K562 (cell line): ENCODE measurements around the gene DHCR24. TPM values are rescaled to one million over a fixed set of nuclear protein-coding genes. Genes with fewer than 3 reads are reported as not detected.

Source experiments
- ATAC-seq: fragments of 200-7000 bp; cut with Tn5 transposase; 3 replicates; pipeline ENCODE4 v1.9.1; 2020; ENCODE audit warnings: moderate library complexity
- BruUV-seq: library from RNA; stranded (reverse); fragments of 400-500 nt; replicated peaks from 2 replicates; lab custom pipeline; 2021; lab: Mats Ljungman, UMichigan
- CTCF ChIA-PET: fragments of 300-600 bp; formaldehyde crosslinking; extraction: SDS; loops from one replicate; lab custom pipeline; 2021; ENCODE audit warnings: low intra/inter-chr PET ratio; lab: Yijun Ruan, JAX
- POLR2A ChIA-PET: fragments of 300-600, 350-650 bp; sonication (Branson Sonifier 250); formaldehyde crosslinking; extraction: SDS; loops from one replicate; lab custom pipeline; 2021; ENCODE audit warnings: antibody characterized with exemption, inconsistent platforms; lab: Yijun Ruan, JAX
- DNase-seq, 4 experiments: peaks; one replicate each; pipeline versions ENCODE4 v3.0.0 to v3.0.0-alpha.2; 2011 to 2018; ENCODE audit warnings: low spot score in 3 of 4, mixed read lengths in 3 of 4; ENCODE audit errors: extremely low read depth in 1 of 4
- FAIRE-seq: peaks from 2 replicates; lab custom pipeline; 2011; peaks lifted over from hg19 to GRCh38; lab: Jason Lieb, UNC
- H2AFZ ChIP-seq: 2 replicates; pipeline ENCODE4 v1.6.0; 2011; ENCODE audit warnings: low read depth, low read length, control low read depth, inconsistent platforms
- H3K27ac ChIP-seq: fragments of 200-600 bp; 3 replicates; pipeline ENCODE4 v1.8.0; 2011; ENCODE audit warnings: low read depth, mild to moderate bottlenecking, control low read depth, inconsistent platforms, low read length, moderate library complexity, mixed read lengths; ENCODE audit errors: extremely low read depth
- H3K27me3 ChIP-seq, 2 experiments: fragments of 300-600 bp in 1 of 2; 2 replicates in 1 of 2; 3 replicates in 1 of 2; pipeline versions ENCODE4 v1.6.0 to v1.8.0; 2011; ENCODE audit warnings: inconsistent platforms in 2 of 2, low read length in 2 of 2, mild to moderate bottlenecking in 1 of 2, mixed read lengths in 1 of 2, moderate library complexity in 1 of 2; ENCODE audit not compliant: control insufficient read depth in 2 of 2, insufficient read depth in 2 of 2
- H3K36me3 ChIP-seq: fragments of 300-600 bp; 3 replicates; pipeline ENCODE4 v1.8.0; 2011; ENCODE audit warnings: mild to moderate bottlenecking, low read length, inconsistent platforms; ENCODE audit not compliant: control insufficient read depth, insufficient read depth
- H3K4me1 ChIP-seq, 2 experiments: fragments of 200-600 bp in 1 of 2; replicated peaks in 1 of 2; 2 replicates in 1 of 2; 3 replicates in 1 of 2; pipeline versions ENCODE4 v1.5.1 to v1.8.0; 2011; ENCODE audit warnings: inconsistent platforms in 2 of 2, low read length in 2 of 2, mild to moderate bottlenecking in 1 of 2, mixed read lengths in 1 of 2, moderate library complexity in 1 of 2; ENCODE audit not compliant: control insufficient read depth in 2 of 2, insufficient read depth in 2 of 2
- H3K4me2 ChIP-seq: 2 replicates; pipeline ENCODE4 v1.6.1; 2011; ENCODE audit warnings: low read length, control low read depth, inconsistent platforms, mixed read lengths; ENCODE audit not compliant: insufficient read depth
- H3K4me3 ChIP-seq: fragments of 200-600 bp; sonication (generic), shearing (Covaris generic); 2 replicates; pipeline ENCODE4 v1.5.1; 2016; ENCODE audit warnings: control low read depth, inconsistent platforms
- H3K79me2 ChIP-seq: fragments of 200-600 bp; 3 replicates; pipeline ENCODE4 v1.8.0; 2011; ENCODE audit warnings: low read length, inconsistent platforms; ENCODE audit not compliant: control insufficient read depth, insufficient read depth
- H3K9ac ChIP-seq, 2 experiments: 2 replicates each; pipeline versions ENCODE4 v1.6.0 to v1.6.1; 2011; ENCODE audit warnings: low read depth in 2 of 2, low read length in 2 of 2, control low read depth in 1 of 2, inconsistent platforms in 1 of 2, mild to moderate bottlenecking in 1 of 2, mixed read lengths in 1 of 2; ENCODE audit not compliant: insufficient read depth in 1 of 2
- H3K9me1 ChIP-seq: one replicate; pipeline ENCODE4 v1.6.0; 2011; ENCODE audit warnings: inconsistent platforms, mild to moderate bottlenecking, low read length, moderate library complexity; ENCODE audit not compliant: control insufficient read depth, insufficient read depth
- H3K9me3 ChIP-seq: replicated peaks from 2 replicates; pipeline ENCODE4 v1.5.1; 2011; ENCODE audit warnings: low read depth, low read length, inconsistent platforms; ENCODE audit not compliant: control insufficient read depth, insufficient read depth
- H4K20me1 ChIP-seq: replicated peaks from 2 replicates; pipeline ENCODE4 v1.6.1; 2011; ENCODE audit warnings: low read length, inconsistent platforms, mixed read lengths; ENCODE audit not compliant: control insufficient read depth, insufficient read depth
- COPS2 ChIP-seq: fragments of 450-650 bp; conservative IDR thresholded peaks from 2 replicates; pipeline ENCODE4 v1.6.1; 2016; ENCODE audit warnings: mild to moderate bottlenecking, moderate library complexity
- EZH2 ChIP-seq: IDR thresholded peaks from 2 replicates; pipeline ENCODE4 v1.6.1; 2012; ENCODE audit warnings: low read depth, mild to moderate bottlenecking, inconsistent platforms, low read length, borderline replicate concordance
- FOXO4 ChIP-seq: fragments of 450-650 bp; formaldehyde crosslinking; IDR thresholded peaks from 2 replicates; pipeline ENCODE4 v1.4.0; 2020; ENCODE audit warnings: mild to moderate bottlenecking, moderate library complexity
- NUFIP1 ChIP-seq: fragments of 450-650 bp; IDR thresholded peaks from 2 replicates; pipeline ENCODE4 v1.6.1; 2018; ENCODE audit not compliant: partially characterized antibody
- PRDM10 ChIP-seq: fragments of 450-650 bp; IDR thresholded peaks from 2 replicates; pipeline ENCODE4 v1.6.1; 2018; ENCODE audit not compliant: partially characterized antibody
- ZFP36 ChIP-seq: fragments of 150-350 bp; IDR thresholded peaks from 2 replicates; pipeline ENCODE4 v1.6.1; 2018; ENCODE audit warnings: low read length, low read depth; ENCODE audit not compliant: partially characterized antibody
- WGBS: fragments of 100-300 bp; shearing (Covaris generic); methylation state at CpG from one replicate; pipeline ENCODE4 v1.1.6; 2016; ENCODE audit warnings: low coverage, mixed read lengths; ENCODE audit not compliant: insufficient coverage; ENCODE audit errors: missing lambda C conversion rate; 5-methylcytosine and 5-hydroxymethylcytosine counted together
- in situ Hi-C: fragments of 300-500 bp; cut with MboI; formaldehyde crosslinking; loops from 4 replicates; pipeline ENCODE4 v1.15.0; 2018; ENCODE audit warnings: inconsistent platforms, mixed read lengths
- intact Hi-C: fragments of 100-400 bp; cut with micrococcal nuclease; formaldehyde crosslinking; loops from 2 replicates; pipeline ENCODE4 v1.14.2; 2022
- polyA plus RNA-seq, 8 experiments: library from polyadenylated mRNA; depleted of rRNA in 4 of 8; stranded (reverse) in 5 of 8; unstranded in 3 of 8; fragments of >200 nt; fragmentation: Nextera tagmentation in 2 of 8; fragmentation: Illumina TruSeq in 1 of 8; extraction: Ambion mirVana in 2 of 8; extraction: Trizol in 1 of 8; gene quantifications; 2 replicates each; pipeline versions ENCODE4 v1.2.1 to v1.2.3, GENCODE V29; 2011 to 2014; ENCODE audit warnings: inconsistent platforms in 1 of 8, missing spikeins in 1 of 8
- total RNA-seq, 7 experiments: library from RNA; depleted of rRNA in 6 of 7; stranded (reverse); fragments of >200 nt in 6 of 7; fragmentation: Illumina TruSeq in 2 of 7; extraction: Trizol in 2 of 7; gene quantifications; 2 replicates each; pipeline versions ENCODE4 v1.2.1 to v1.2.3, GENCODE V29; 2011 to 2021; ENCODE audit warnings: low replicate concordance in 1 of 7

Gene DHCR24
- total and polyA plus RNA-seq, 9 of the 15 experiments (the other 6 are each of a cell fraction or from before 2014, with no cell fraction given): 23.4 to 161 (median 79.9) TPM

- FAIRE-seq (no peak), ATAC-seq (no peak), DNase-seq (peak in 1 of 4 experiments; percentile 9)
- CTCF ChIA-PET: no interaction called here
- H3K4me3 ChIP-seq: no peak overlapping the region
- H3K27me3 ChIP-seq: no peaks in the 10 kb centered on the region
- no peak overlapping the region for H2AFZ ChIP-seq
- no peaks in the 10 kb centered on the region for H3K9me3 ChIP-seq
- 0 out of 4 replicates have a peak overlapping the region, but pooled peaks of 1 of the 2 experiments have one; percentile 26 for H3K9ac ChIP-seq
- H3K79me2 ChIP-seq: no peaks in the 10 kb centered on the region
- peaks cover 93% of the 10 kb centered on the region for H3K36me3 ChIP-seq
- no peaks in the 10 kb centered on the region for H3K9me1 ChIP-seq
- H3K4me1 ChIP-seq: no peaks in the 10 kb centered on the region
- H3K4me2 ChIP-seq: no peak overlapping the region
- no TSS peak for BruUV-seq
- no peak overlapping the region for H3K27ac ChIP-seq
- TF ChIP-seq NUFIP1: no peak
- no peak for TF ChIP-seq PRDM10
- peak; percentile 14 for TF ChIP-seq ZFP36
- no peak for TF ChIP-seq COPS2
- TF ChIP-seq FOXO4: no peak
- TF ChIP-seq EZH2: no peak
- in situ Hi-C loops: no loop called here
- intact Hi-C loops: no loop called here
- WGBS: 73% methylated on average over 4 of the region's 4 CpGs
- 0 out of 2 replicates have a peak, but pooled peaks cover 3% of the 10 kb centered on the region for H4K20me1 ChIP-seq
- POLR2A ChIA-PET: interaction anchor here (0.6 to 0.8 kb wide), 3 partner anchors 13 to 129 kb away, joined by 3 read pairs; no protein-coding TSS in a partner anchor
Measured at GRCh38 chr1:54867717-54868057, 19.3 kb downstream of the DHCR24 start.
